Progenitor cell of endocrine pancreas (in vitro differentiated cells): ENCODE data around the gene BCAS3. TPM values are rescaled to one million over a fixed set of nuclear protein-coding genes. Genes with fewer than 3 reads are reported as not detected.
A peak's percentile ranks its signal among the peaks of the same experiment; 100 is the strongest.

ENCODE experiments used
- DNase-seq: peaks from one replicate; pipeline ENCODE4 v3.0.0; 2021; ENCODE audit warnings: low spot score; ENCODE audit not compliant: unreplicated experiment
- H3K27ac Mint-ChIP-seq: 2 replicates; pipeline ENCODE4 v1.8.0; 2021; ENCODE audit warnings: mild to moderate bottlenecking, moderate library complexity, mixed read lengths
- H3K27me3 Mint-ChIP-seq: 2 replicates; pipeline ENCODE4 v1.8.0; 2021; ENCODE audit warnings: mixed read lengths
- H3K36me3 Mint-ChIP-seq: 2 replicates; pipeline ENCODE4 v1.8.0; 2022; ENCODE audit warnings: mixed read lengths; ENCODE audit not compliant: insufficient read depth
- H3K4me1 Mint-ChIP-seq: 2 replicates; pipeline ENCODE4 v1.8.0; 2021; ENCODE audit warnings: low read depth, mixed read lengths
- H3K4me3 Mint-ChIP-seq: 2 replicates; pipeline ENCODE4 v1.8.0; 2021; ENCODE audit warnings: low read depth, mild to moderate bottlenecking, moderate library complexity, mixed read lengths
- H3K9me3 Mint-ChIP-seq: 2 replicates; pipeline ENCODE4 v1.8.0; 2021; ENCODE audit warnings: low read depth, mixed read lengths
- CTCF ChIP-seq: fragments of 200-600 bp; sonication (generic); IDR thresholded peaks from one replicate; pipeline ENCODE4 v1.5.0; 2021; ENCODE audit warnings: antibody characterized with exemption, mild to moderate bottlenecking; ENCODE audit not compliant: unreplicated experiment
- total RNA-seq: library from RNA; stranded (reverse); gene quantifications from 2 replicates; pipeline ENCODE4 v1.2.1, GENCODE V29; 2021

The BCAS3 gene
- total RNA-seq, 1 donor from 2014 or later: 36.1 TPM

GRCh38 chr17:60959696-60960095 is 282.0 kb downstream of the BCAS3 start:
- no peak for DNase-seq
- H3K4me1 Mint-ChIP-seq: no peaks in the 10 kb centered on the region
- no peak for TF ChIP-seq CTCF
- no peaks in the 10 kb centered on the region for H3K27me3 Mint-ChIP-seq
- H3K4me3 Mint-ChIP-seq: no peak overlapping the region
- peaks cover 12% of the 10 kb centered on the region for H3K36me3 Mint-ChIP-seq
- H3K9me3 Mint-ChIP-seq: peaks cover 17% of the 10 kb centered on the region
- no peak overlapping the region for H3K27ac Mint-ChIP-seq

GRCh38 chr17:60960398-60961065 is 282.9 kb downstream of the BCAS3 start:
- DNase-seq: no peak
- Mint-ChIP-seq H3K4me1 (no peaks in the 10 kb centered on the region), H3K36me3 (peaks cover 12% of the 10 kb centered on the region), H3K9me3 (peaks cover 20% of the 10 kb centered on the region), H3K27me3 (no peaks in the 10 kb centered on the region), H3K27ac (peak overlapping the region; percentile 44), H3K4me3 (no peak overlapping the region)
- no peak for TF ChIP-seq CTCF

GRCh38 chr17:60964160-60964559 is 286.5 kb downstream of the BCAS3 start:
- Mint-ChIP-seq H3K9me3 (peaks cover 35% of the 10 kb centered on the region), H3K27ac (no peak overlapping the region), H3K4me1 (no peaks in the 10 kb centered on the region), H3K27me3 (no peaks in the 10 kb centered on the region), H3K4me3 (no peak overlapping the region), H3K36me3 (peaks cover 16% of the 10 kb centered on the region)
- no peak for TF ChIP-seq CTCF
- DNase-seq: no peak

GRCh38 chr17:60968266-60968665 is 290.6 kb downstream of the BCAS3 start:
- H3K4me1 Mint-ChIP-seq: no peaks in the 10 kb centered on the region
- H3K36me3 Mint-ChIP-seq: peaks cover 12% of the 10 kb centered on the region
- no peak for TF ChIP-seq CTCF
- DNase-seq: no peak
- H3K27ac Mint-ChIP-seq: no peak overlapping the region
- no peaks in the 10 kb centered on the region for H3K27me3 Mint-ChIP-seq
- H3K4me3 Mint-ChIP-seq: no peak overlapping the region
- peaks cover 34% of the 10 kb centered on the region for H3K9me3 Mint-ChIP-seq

GRCh38 chr17:60969500-60970037 is 291.9 kb downstream of the BCAS3 start:
- no peaks in the 10 kb centered on the region for H3K27me3 Mint-ChIP-seq
- H3K4me3 Mint-ChIP-seq: no peak overlapping the region
- H3K27ac Mint-ChIP-seq: no peak overlapping the region
- peaks cover 11% of the 10 kb centered on the region for H3K36me3 Mint-ChIP-seq
- no peak for TF ChIP-seq CTCF
- H3K4me1 Mint-ChIP-seq: no peaks in the 10 kb centered on the region
- DNase-seq: no peak
- H3K9me3 Mint-ChIP-seq: peaks cover 26% of the 10 kb centered on the region
